Neutrophil (primary cell): ENCODE data around the gene TEX29.

ENCODE experiments used
- H3K27ac ChIP-seq: fragments of 200-600 bp; sonication (generic); 2 replicates; pipeline ENCODE4 v1.5.1; 2016; ENCODE audit warnings: mild to moderate bottlenecking, moderate library complexity
- H3K27me3 ChIP-seq: fragments of 200-600 bp; sonication (generic); 2 replicates; pipeline ENCODE4 v1.6.0; 2016; ENCODE audit warnings: mild to moderate bottlenecking
- H3K36me3 ChIP-seq: fragments of 200-600 bp; sonication (generic); 2 replicates; pipeline ENCODE4 v1.5.1; 2017
- H3K4me1 ChIP-seq, 2 experiments: fragments of 200-600 bp in 1 of 2; sonication (generic) in 1 of 2; 1 replicate in 1 of 2; 2 replicates in 1 of 2; pipeline versions ENCODE4 v1.5.1 to v1.6.1; 2013 to 2016; ENCODE audit warnings: low read depth in 1 of 2, low read length in 1 of 2, mild to moderate bottlenecking in 1 of 2, moderate library complexity in 1 of 2; ENCODE audit not compliant: control insufficient read depth in 1 of 2, insufficient read depth in 1 of 2
- H3K4me3 ChIP-seq, 2 experiments: fragments of 200-600 bp in 1 of 2; sonication (generic) in 1 of 2; 1 replicate in 1 of 2; 2 replicates in 1 of 2; pipeline ENCODE4 v1.5.1; 2013 to 2016; ENCODE audit warnings: low read depth in 1 of 2, low read length in 1 of 2, mild to moderate bottlenecking in 1 of 2, moderate library complexity in 1 of 2
- H3K9me3 ChIP-seq: fragments of 200-600 bp; sonication (generic); 2 replicates; pipeline ENCODE4 v1.5.1; 2016
- TF ChIP-seq, protein P1 (sequence below): fragments of 200-600 bp; sonication (generic); IDR thresholded peaks from 2 replicates; pipeline ENCODE4 v1.5.1; 2016; ENCODE audit warnings: antibody characterized with exemption

The TEX29 gene

DNA sequence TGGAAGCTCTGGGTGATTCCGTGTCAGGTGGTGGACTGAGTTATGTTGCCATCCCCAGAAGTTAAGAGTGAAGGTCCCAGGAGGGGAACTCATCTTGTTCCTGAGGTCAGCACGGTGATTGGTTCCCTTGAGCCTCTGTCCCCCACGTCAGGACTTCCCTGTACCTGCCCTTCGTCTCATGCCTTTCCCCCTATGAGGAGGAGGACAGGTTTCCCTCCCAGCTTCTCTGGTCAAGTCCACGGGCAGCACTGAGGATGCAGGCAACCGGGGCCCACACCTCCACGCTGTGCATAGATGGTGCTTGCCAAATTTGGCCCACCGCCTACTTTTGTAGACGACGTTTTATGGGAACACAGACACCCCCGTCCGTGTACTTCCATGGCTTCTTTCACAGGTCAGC is 42.7 kb downstream of the TEX29 start:
- H3K4me3 ChIP-seq, result no peak overlapping the region
- TF ChIP-seq, protein P1, sequence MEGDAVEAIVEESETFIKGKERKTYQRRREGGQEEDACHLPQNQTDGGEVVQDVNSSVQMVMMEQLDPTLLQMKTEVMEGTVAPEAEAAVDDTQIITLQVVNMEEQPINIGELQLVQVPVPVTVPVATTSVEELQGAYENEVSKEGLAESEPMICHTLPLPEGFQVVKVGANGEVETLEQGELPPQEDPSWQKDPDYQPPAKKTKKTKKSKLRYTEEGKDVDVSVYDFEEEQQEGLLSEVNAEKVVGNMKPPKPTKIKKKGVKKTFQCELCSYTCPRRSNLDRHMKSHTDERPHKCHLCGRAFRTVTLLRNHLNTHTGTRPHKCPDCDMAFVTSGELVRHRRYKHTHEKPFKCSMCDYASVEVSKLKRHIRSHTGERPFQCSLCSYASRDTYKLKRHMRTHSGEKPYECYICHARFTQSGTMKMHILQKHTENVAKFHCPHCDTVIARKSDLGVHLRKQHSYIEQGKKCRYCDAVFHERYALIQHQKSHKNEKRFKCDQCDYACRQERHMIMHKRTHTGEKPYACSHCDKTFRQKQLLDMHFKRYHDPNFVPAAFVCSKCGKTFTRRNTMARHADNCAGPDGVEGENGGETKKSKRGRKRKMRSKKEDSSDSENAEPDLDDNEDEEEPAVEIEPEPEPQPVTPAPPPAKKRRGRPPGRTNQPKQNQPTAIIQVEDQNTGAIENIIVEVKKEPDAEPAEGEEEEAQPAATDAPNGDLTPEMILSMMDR, result no peak

DNA sequence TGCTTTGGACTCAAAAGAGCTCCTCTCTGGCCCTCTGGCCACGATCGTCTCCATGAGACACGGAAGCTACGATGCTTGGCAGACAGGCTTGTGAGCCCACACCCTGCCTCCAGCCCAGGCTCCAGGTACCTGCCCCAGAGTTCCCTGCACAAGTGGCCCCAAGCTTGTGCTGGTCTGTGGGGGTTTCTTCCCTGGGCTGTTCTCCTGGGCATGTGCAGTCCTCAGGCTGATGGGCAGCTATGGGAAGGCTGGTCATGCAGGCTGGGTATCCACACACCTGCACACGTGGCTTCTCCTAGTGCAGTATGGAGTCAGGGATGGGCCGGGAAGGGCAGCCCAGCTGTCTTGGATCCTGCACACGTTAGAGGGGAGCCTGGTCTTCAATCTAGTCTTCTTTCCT is 43.1 kb downstream of the TEX29 start:
- no peak overlapping the region for H3K27ac ChIP-seq
- no peak overlapping the region for H3K4me3 ChIP-seq
- no peaks in the 10 kb centered on the region for H3K4me1 ChIP-seq
- no peaks in the 10 kb centered on the region for H3K27me3 ChIP-seq
- no peaks in the 10 kb centered on the region for H3K36me3 ChIP-seq
- H3K9me3 ChIP-seq, result no peaks in the 10 kb centered on the region
- TF ChIP-seq, protein P1, result no peak

More for the DNA sequence above, 42.7 kb downstream of the TEX29 start:
- H3K27ac ChIP-seq, result no peak overlapping the region
- no peaks in the 10 kb centered on the region for H3K36me3 ChIP-seq
- H3K4me1 ChIP-seq, result no peaks in the 10 kb centered on the region
- no peaks in the 10 kb centered on the region for H3K9me3 ChIP-seq
- H3K27me3 ChIP-seq, result no peaks in the 10 kb centered on the region

DNA sequence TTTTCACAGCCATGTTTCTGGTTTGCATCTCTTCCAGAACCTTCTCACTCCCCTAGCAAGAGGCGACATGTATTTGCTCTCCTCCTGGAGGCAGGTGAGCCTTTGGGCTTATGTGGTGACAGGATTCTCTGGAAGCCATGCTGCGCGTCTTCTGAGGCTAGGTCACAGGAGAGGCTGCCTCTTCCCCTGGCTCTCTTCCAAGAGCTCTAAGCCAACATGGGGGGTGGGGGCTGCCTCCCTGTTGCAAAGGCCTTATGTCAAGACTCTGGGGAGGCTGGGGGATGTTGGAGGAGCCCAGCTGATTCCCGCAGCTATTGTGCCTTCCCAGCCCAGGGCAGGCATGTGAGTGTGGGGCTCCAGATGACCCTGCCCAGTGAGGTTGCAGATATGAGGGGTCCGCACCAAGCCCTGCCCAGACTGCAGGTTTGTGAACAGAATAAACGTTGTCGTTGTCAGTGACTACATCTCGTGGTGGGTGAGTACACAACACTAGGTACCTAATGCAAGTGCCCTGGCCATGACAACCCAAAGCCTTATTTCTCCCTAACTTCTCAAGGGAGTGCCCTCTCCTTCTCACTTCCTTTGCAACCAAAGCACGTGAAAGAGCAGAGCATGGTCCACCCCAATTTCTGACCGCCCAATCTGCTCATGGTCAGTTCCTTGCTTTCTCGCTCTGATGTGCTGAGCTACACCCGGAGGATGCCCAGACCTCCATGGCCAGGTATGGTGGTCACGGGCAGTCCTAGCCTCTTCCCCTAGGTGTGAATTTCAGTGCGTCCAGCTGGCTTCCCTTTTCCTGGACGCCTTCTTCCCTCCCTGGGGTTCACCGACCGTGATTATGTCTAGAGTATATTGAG is 44.9 kb downstream of the TEX29 start:
- TF ChIP-seq, protein P1, result no peak
- Histone ChIP-seq H3K4me3 (no peak overlapping the region), H3K4me1 (no peaks in the 10 kb centered on the region), H3K9me3 (no peaks in the 10 kb centered on the region), H3K27me3 (no peaks in the 10 kb centered on the region), H3K27ac (no peak overlapping the region), H3K36me3 (no peaks in the 10 kb centered on the region)

DNA sequence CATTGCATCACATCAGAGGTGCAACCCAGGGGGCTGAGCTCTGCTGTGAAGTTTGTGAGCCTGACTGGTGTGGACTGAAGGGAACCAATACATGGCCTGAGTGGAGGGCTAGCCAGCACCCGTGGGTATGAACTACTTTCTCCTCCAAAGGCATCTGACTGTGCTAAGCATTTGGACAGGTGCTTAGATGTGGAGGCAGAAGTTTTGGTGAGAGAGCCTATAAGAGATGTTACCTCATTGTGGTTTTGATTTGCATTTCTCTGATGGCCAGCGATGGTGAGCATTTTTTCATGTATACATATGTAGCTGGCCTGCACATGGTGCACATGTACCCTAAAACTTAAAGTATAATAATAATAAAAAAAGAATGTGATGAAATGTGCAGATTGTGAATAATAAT is 46.9 kb downstream of the TEX29 start:
- no peaks in the 10 kb centered on the region for H3K36me3 ChIP-seq
- H3K9me3 ChIP-seq, result no peaks in the 10 kb centered on the region
- no peaks in the 10 kb centered on the region for H3K27me3 ChIP-seq
- H3K4me1 ChIP-seq, result no peaks in the 10 kb centered on the region
- TF ChIP-seq, protein P1, result no peak
- H3K4me3 ChIP-seq, result no peak overlapping the region
- H3K27ac ChIP-seq, result no peak overlapping the region

DNA sequence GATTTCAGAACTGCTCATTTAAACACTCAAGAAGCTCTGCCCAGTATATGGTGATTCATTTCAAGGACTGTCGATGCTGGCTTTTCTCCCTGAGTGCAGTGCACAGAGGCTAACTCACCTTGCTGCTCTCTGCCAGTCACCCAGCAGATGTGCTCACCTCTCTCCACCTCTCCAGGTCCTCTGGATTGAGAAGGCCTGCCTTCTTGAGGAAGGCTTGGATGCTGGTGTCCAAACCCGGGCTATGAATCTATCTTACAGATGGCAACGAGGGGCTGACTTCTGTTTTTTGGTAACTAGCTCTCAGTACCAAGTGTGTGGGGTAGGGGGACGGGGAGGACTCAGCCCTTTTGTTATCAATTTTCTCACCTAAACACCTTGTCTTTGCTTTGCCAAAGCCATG is 47.6 kb downstream of the TEX29 start:
- Histone ChIP-seq H3K27me3 (no peaks in the 10 kb centered on the region), H3K4me1 (no peaks in the 10 kb centered on the region), H3K36me3 (no peaks in the 10 kb centered on the region), H3K4me3 (no peak overlapping the region), H3K27ac (no peak overlapping the region), H3K9me3 (no peaks in the 10 kb centered on the region)
- TF ChIP-seq, protein P1, result no peak
